GM12878 (cell line): ENCODE results near the gene TRAF7. TPM values are rescaled to one million over a fixed set of nuclear protein-coding genes. Genes with fewer than 3 reads are reported as not detected.
A peak's percentile ranks its signal among the peaks of the same experiment; 100 is the strongest.

ENCODE experiments used
- ATAC-seq: fragments of 200-7000 bp; cut with Tn5 transposase; 3 replicates; pipeline ENCODE4 v1.9.1; 2020; ENCODE audit warnings: mild to moderate bottlenecking, moderate library complexity
- BruUV-seq: library from RNA; stranded (reverse); fragments of 400-500 nt; replicated peaks from 2 replicates; lab custom pipeline; 2021; lab: Mats Ljungman, UMichigan
- CTCF ChIA-PET: fragments of 300-600 bp; sonication (Branson Sonifier 250); formaldehyde crosslinking; extraction: SDS; loops from one replicate; lab custom pipeline; 2021; ENCODE audit warnings: inconsistent platforms; lab: Yijun Ruan, JAX
- POLR2A ChIA-PET: fragments of 350-600 bp; formaldehyde crosslinking; extraction: SDS; loops from one replicate; lab custom pipeline; 2021; ENCODE audit warnings: inconsistent platforms; lab: Charles Lee
- RAD21 ChIA-PET: fragments of 300-600 bp; sonication (Branson Sonifier 250); formaldehyde crosslinking; loops from one replicate; lab custom pipeline; 2023; ENCODE audit warnings: antibody characterized with exemption; ENCODE audit not compliant: unreplicated experiment; lab: Charles Lee
- SMC1A ChIA-PET: fragments of 300-600 bp; sonication (Branson Sonifier 250); formaldehyde crosslinking; loops from one replicate; lab custom pipeline; 2023; ENCODE audit not compliant: unreplicated experiment, uncharacterized antibody; lab: Charles Lee
- DNase-seq: peaks from one replicate; pipeline ENCODE4 v3.0.0-alpha.2; 2011; ENCODE audit warnings: low read depth, low spot score
- FAIRE-seq: peaks from 3 replicates; lab custom pipeline; 2011; peaks lifted over from hg19 to GRCh38; lab: Jason Lieb, UNC
- H2AFZ ChIP-seq: 2 replicates; pipeline ENCODE4 v1.6.0; 2011; ENCODE audit warnings: low read depth, low read length, control low read depth; ENCODE audit not compliant: control insufficient read depth
- H3K27ac ChIP-seq: 2 replicates; pipeline ENCODE4 v1.5.1; 2011; ENCODE audit warnings: control low read depth; ENCODE audit not compliant: control insufficient read depth, insufficient read depth
- H3K27me3 ChIP-seq, 2 experiments: replicated peaks in 1 of 2; 2 replicates each; pipeline versions ENCODE4 v1.6.0 to v1.6.1; 2011; ENCODE audit warnings: low read length in 1 of 2; ENCODE audit not compliant: control insufficient read depth in 2 of 2, insufficient read depth in 2 of 2
- H3K36me3 ChIP-seq, 2 experiments: 2 replicates each; pipeline ENCODE4 v1.5.1; 2011; ENCODE audit warnings: low read length in 1 of 2; ENCODE audit not compliant: control insufficient read depth in 2 of 2, insufficient read depth in 2 of 2
- H3K4me1 ChIP-seq: 2 replicates; pipeline ENCODE4 v1.6.1; 2011; ENCODE audit warnings: mild to moderate bottlenecking, low read length, moderate library complexity, mixed read lengths; ENCODE audit not compliant: control insufficient read depth, insufficient read depth
- H3K4me2 ChIP-seq: 2 replicates; pipeline ENCODE4 v1.6.0; 2011; ENCODE audit warnings: control low read depth; ENCODE audit not compliant: control insufficient read depth, insufficient read depth
- H3K4me3 ChIP-seq: fragments of 200-600 bp; sonication (generic); 2 replicates; pipeline ENCODE4 v1.5.1; 2016
- H3K79me2 ChIP-seq: 2 replicates; pipeline ENCODE4 v1.6.0; 2011; ENCODE audit warnings: low read length; ENCODE audit not compliant: control insufficient read depth, insufficient read depth
- H3K9ac ChIP-seq: 2 replicates; pipeline ENCODE4 v1.8.0; 2011; ENCODE audit warnings: low read length, control low read depth, mixed read lengths; ENCODE audit not compliant: control insufficient read depth, insufficient read depth
- H3K9me3 ChIP-seq: replicated peaks from 3 replicates; pipeline ENCODE4 v1.5.1; 2011; ENCODE audit warnings: mild to moderate bottlenecking, low read length; ENCODE audit not compliant: control insufficient read depth, insufficient read depth
- H4K20me1 ChIP-seq: 2 replicates; pipeline ENCODE4 v1.6.0; 2011; ENCODE audit not compliant: control insufficient read depth, insufficient read depth
- BHLHE40 ChIP-seq, 2 experiments: fragments of 450-650 bp in 1 of 2; IDR thresholded peaks; 2 replicates each; pipeline ENCODE4 v1.6.1; 2011 to 2017; ENCODE audit warnings: low read depth in 2 of 2, borderline replicate concordance in 1 of 2, improper control_type of control experiment in 1 of 2, low read length in 1 of 2, mild to moderate bottlenecking in 1 of 2
- CEBPB ChIP-seq, 2 experiments: fragments of 150-350 bp in 1 of 2; IDR thresholded peaks; 2 replicates each; pipeline ENCODE4 v1.6.1; 2012 to 2014; ENCODE audit warnings: low read depth in 2 of 2, low read length in 2 of 2, borderline replicate concordance in 1 of 2, inconsistent platforms in 1 of 2
- CTCF ChIP-seq, 3 experiments: IDR thresholded peaks in 2 of 3; conservative IDR thresholded peaks in 1 of 3; 2 replicates each; pipeline ENCODE4 v1.5.1; 2011; ENCODE audit warnings: low read depth in 3 of 3, low read length in 3 of 3, mild to moderate bottlenecking in 3 of 3, control low read depth in 2 of 3, moderate library complexity in 2 of 3, inconsistent platforms in 1 of 3, mixed read lengths in 1 of 3; ENCODE audit not compliant: control insufficient read depth in 2 of 3, insufficient read depth in 1 of 3; ENCODE audit errors: extremely low read depth in 1 of 3
- MLLT1 ChIP-seq: fragments of 450-650 bp; IDR thresholded peaks from 2 replicates; pipeline ENCODE4 v1.6.1; 2016; ENCODE audit warnings: mild to moderate bottlenecking
- POLR2A ChIP-seq: IDR thresholded peaks from 2 replicates; pipeline ENCODE4 v1.6.1; 2011; ENCODE audit warnings: low read depth, mild to moderate bottlenecking, low read length
- POLR2AphosphoS5 ChIP-seq: IDR thresholded peaks from 2 replicates; pipeline ENCODE4 v1.6.1; 2011; ENCODE audit warnings: mild to moderate bottlenecking, low read length, inconsistent platforms
- RAD51 ChIP-seq: fragments of 450-650 bp; IDR thresholded peaks from 2 replicates; pipeline ENCODE4 v1.6.1; 2016; ENCODE audit warnings: moderate library complexity, mild to moderate bottlenecking, inconsistent platforms
- REST ChIP-seq: IDR thresholded peaks from 2 replicates; pipeline ENCODE4 v1.6.1; 2012; ENCODE audit warnings: mild to moderate bottlenecking, low read depth, low read length
- SP1 ChIP-seq: IDR thresholded peaks from one replicate; pipeline ENCODE4 v1.6.1; 2011; ENCODE audit warnings: low read depth, low read length
- ZBTB33 ChIP-seq: fragments of 450-650 bp; IDR thresholded peaks from 2 replicates; pipeline ENCODE4 v1.6.1; 2017; ENCODE audit warnings: mild to moderate bottlenecking
- ZNF217 ChIP-seq: fragments of 450-650 bp; IDR thresholded peaks from 2 replicates; pipeline ENCODE4 v1.6.1; 2017; ENCODE audit warnings: antibody characterized with exemption, mild to moderate bottlenecking
- ZSCAN29 ChIP-seq: fragments of 450-650 bp; IDR thresholded peaks from 2 replicates; pipeline ENCODE4 v1.6.1; 2017; ENCODE audit warnings: mild to moderate bottlenecking, moderate library complexity
- WGBS: methylation state at CpG from one replicate; pipeline ENCODE4 v1.1.6; 2016; ENCODE audit warnings: low lambda C conversion rate; ENCODE audit not compliant: insufficient replicate concordance, insufficient coverage; ENCODE audit errors: missing lambda C conversion rate; 5-methylcytosine and 5-hydroxymethylcytosine counted together
- in situ Hi-C: fragments of 300-500 bp; cut with MboI; formaldehyde crosslinking; loops from 9 replicates; pipeline ENCODE4 v1.14.3; 2018; ENCODE audit warnings: mixed read lengths
- intact Hi-C: fragments of 100-400 bp; cut with micrococcal nuclease; formaldehyde crosslinking; loops from one replicate; pipeline ENCODE4 v1.14.2; 2022; ENCODE audit not compliant: unreplicated experiment
- polyA plus RNA-seq, 11 experiments: library from polyadenylated mRNA; depleted of rRNA in 4 of 11; unstranded in 6 of 11; stranded (reverse) in 5 of 11; fragments of >200 nt; fragmentation: Nextera tagmentation in 4 of 11; fragmentation: Illumina TruSeq in 1 of 11; extraction: Ambion mirVana in 4 of 11; extraction: Trizol in 1 of 11; gene quantifications; 1 replicate in 1 of 11; 2 replicates in 10 of 11; pipeline versions ENCODE4 v1.2.1 to v1.2.3, GENCODE V29; 2011 to 2016; ENCODE audit warnings: inconsistent platforms in 2 of 11, missing spikeins in 2 of 11, low read depth in 1 of 11
- total RNA-seq, 4 experiments: library from RNA; depleted of rRNA in 3 of 4; stranded (reverse); fragments of >200 nt in 3 of 4; fragmentation: Illumina TruSeq in 1 of 4; extraction: Trizol in 1 of 4; gene quantifications; 2 replicates each; pipeline versions ENCODE4 v1.2.1 to v1.2.3, GENCODE V29; 2013 to 2021

The TRAF7 gene
- total and polyA plus RNA-seq, 10 of the 15 experiments (the other 5 are each of a cell fraction or from before 2014, with no cell fraction given) = 0.61 to 87.0 (median 30.0) TPM

- no peak; the same call in 2 of the 3 replicates for ATAC-seq
- no peak for TF ChIP-seq ZNF217
- TF ChIP-seq POLR2A = peak; percentile 25; the same call in 1 of the 2 replicates
- TF ChIP-seq SP1 = peak; percentile 44
- TF ChIP-seq REST = no peak
- TF ChIP-seq ZBTB33 = 0 out of 2 replicates have a peak, but pooled peaks have one; percentile 9
- TF ChIP-seq MLLT1 = no peak
- no peak for TF ChIP-seq RAD51
- no peak for TF ChIP-seq POLR2AphosphoS5
- TF ChIP-seq BHLHE40 (IDR thresholded peaks at IDR 0.05; ENCODE audit: borderline replicate concordance in 1 of 2, low read depth in 2 of 2, low read length in 1 of 2) = no peak
- no peak for TF ChIP-seq CEBPB (IDR thresholded peaks at IDR 0.05; ENCODE audit: borderline replicate concordance in 1 of 2, low read depth in 2 of 2, low read length in 2 of 2)
- no peak for TF ChIP-seq CTCF (IDR thresholded peaks at IDR 0.05 in 2 of 3, conservative IDR thresholded peaks at IDR 0.05 in 1 of 3; ENCODE audit: control insufficient read depth in 2 of 3, extremely low read depth in 1 of 3, insufficient read depth in 1 of 3, low read depth in 3 of 3, low read length in 3 of 3)
- TF ChIP-seq ZSCAN29 = no peak
These were observed 22.9 kb downstream of the TRAF7 start for GRCh38 chr16:2178321-2179106.

More at GRCh38 chr16:2178321-2179106, 22.9 kb downstream of the TRAF7 start:
- no TSS peak for BruUV-seq
- Histone ChIP-seq H3K27ac (no peak overlapping the region), H3K79me2 (no peaks in the 10 kb centered on the region), H3K4me3 (no peak overlapping the region), H3K36me3 (peaks cover 6 to 7% of the 10 kb centered on the region in 2 experiments; a peak in 3 of 4 replicates), H2AFZ (no peak overlapping the region), H3K9me3 (no peaks in the 10 kb centered on the region), H4K20me1 (no peaks in the 10 kb centered on the region), H3K4me2 (no peak overlapping the region), H3K27me3 (no peaks in the 10 kb centered on the region; a peak in 1 of 4 replicates), H3K4me1 (no peaks in the 10 kb centered on the region), H3K9ac (no peak overlapping the region)
- in situ Hi-C loops = no loop called here
- POLR2A ChIA-PET = no interaction called here
- no peak for FAIRE-seq
- intact Hi-C loops = no loop called here
- CTCF ChIA-PET = no interaction called here
- 99% methylated on average over 23 of the region's 106 CpGs for WGBS
- no peak for DNase-seq
- RAD21 ChIA-PET = no interaction called here
- SMC1A ChIA-PET = no interaction called here
